Cardiac muscle cell (in vitro differentiated cells and primary cell): Measurements from ENCODE around the gene SIX2. TPM values are rescaled to one million over a fixed set of nuclear protein-coding genes. Genes with fewer than 3 reads are reported as not detected.

Experiments used
- DNase-seq, 2 donors: peaks; one replicate each; pipeline versions ENCODE4 v3.0.0 to v3.0.0-alpha.2; 2010 to 2017; ENCODE audit warnings: low read depth in 1 of 2, low spot score in 1 of 2
- H3K27ac ChIP-seq: fragments of 200-600 bp; sonication (generic); 2 replicates; pipeline ENCODE4 v1.5.1; 2016
- H3K27me3 ChIP-seq: fragments of 200-600 bp; sonication (generic); 2 replicates; pipeline ENCODE4 v1.6.0; 2016; ENCODE audit warnings: control low read depth
- H3K36me3 ChIP-seq: fragments of 200-600 bp; sonication (generic); 2 replicates; pipeline ENCODE4 v1.5.1; 2016; ENCODE audit warnings: control low read depth
- H3K4me1 ChIP-seq: fragments of 200-600 bp; sonication (generic); 2 replicates; pipeline ENCODE4 v1.8.1; 2017; ENCODE audit warnings: low read depth, mild to moderate bottlenecking, mixed run types
- H3K4me3 ChIP-seq: fragments of 200-600 bp; sonication (generic); 2 replicates; pipeline ENCODE4 v1.5.1; 2016; ENCODE audit warnings: mild to moderate bottlenecking
- H3K9me3 ChIP-seq: fragments of 200-600 bp; sonication (generic); 2 replicates; pipeline ENCODE4 v1.5.1; 2017; ENCODE audit warnings: low read depth, mild to moderate bottlenecking, control low read depth
- polyA plus RNA-seq: library from polyadenylated mRNA; unstranded; fragments of >200 nt; fragmentation: Nextera tagmentation; extraction: Ambion mirVana; gene quantifications from 2 replicates; pipeline ENCODE4 v1.2.1, GENCODE V29; 2016
- total RNA-seq: library from RNA; depleted of rRNA; stranded (reverse); fragments of >200 nt; gene quantifications from 2 replicates; pipeline ENCODE4 v1.2.3, GENCODE V29; 2016
- TF ChIP-seq, protein P1 (sequence below): IDR thresholded peaks from 2 replicates; pipeline ENCODE4 v1.5.1; 2012; ENCODE audit warnings: low read depth, mild to moderate bottlenecking, low read length

Gene SIX2
- total RNA-seq, result 0.63 and 0.89 TPM in 2 replicates
- 0.78 and 1.0 TPM in 2 replicates for polyA plus RNA-seq

DNA sequence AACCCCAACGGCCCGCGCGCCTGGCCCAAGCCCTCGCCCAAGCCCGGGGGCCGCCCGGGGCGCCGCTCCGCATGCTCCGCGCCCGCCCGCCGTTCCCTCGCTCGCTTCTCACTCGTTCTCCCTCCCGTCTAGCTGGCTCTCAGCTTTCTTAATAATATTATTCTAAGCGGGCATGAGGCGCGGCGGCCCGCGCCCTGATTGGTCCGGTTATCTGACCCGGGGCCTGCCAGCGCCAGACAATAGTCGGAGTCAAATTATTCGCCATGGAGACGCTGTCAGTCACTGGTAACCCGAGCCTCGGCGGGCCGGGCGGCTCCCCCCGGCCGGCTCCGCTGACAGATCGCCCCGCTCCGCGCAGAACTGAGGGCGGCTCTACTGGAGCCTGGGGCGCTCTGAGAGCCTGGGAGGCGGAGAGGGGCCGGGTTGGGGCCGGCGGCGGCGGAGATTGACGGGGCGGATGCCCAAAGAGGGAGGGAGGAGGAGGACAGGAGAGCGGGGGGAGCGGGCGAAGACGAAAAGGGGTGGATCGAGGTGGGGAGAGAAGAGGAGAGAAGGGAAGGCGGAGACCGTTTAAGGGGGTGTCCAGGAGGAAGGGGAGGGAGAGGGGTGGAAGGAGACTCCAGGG lies at the start of gene SIX2:
SIX2 (minus strand) TSS at position 150 of the 625 bp plus-strand sequence. CDS start 342 bp downstream, outside the sequence.
- TF ChIP-seq, protein P1, sequence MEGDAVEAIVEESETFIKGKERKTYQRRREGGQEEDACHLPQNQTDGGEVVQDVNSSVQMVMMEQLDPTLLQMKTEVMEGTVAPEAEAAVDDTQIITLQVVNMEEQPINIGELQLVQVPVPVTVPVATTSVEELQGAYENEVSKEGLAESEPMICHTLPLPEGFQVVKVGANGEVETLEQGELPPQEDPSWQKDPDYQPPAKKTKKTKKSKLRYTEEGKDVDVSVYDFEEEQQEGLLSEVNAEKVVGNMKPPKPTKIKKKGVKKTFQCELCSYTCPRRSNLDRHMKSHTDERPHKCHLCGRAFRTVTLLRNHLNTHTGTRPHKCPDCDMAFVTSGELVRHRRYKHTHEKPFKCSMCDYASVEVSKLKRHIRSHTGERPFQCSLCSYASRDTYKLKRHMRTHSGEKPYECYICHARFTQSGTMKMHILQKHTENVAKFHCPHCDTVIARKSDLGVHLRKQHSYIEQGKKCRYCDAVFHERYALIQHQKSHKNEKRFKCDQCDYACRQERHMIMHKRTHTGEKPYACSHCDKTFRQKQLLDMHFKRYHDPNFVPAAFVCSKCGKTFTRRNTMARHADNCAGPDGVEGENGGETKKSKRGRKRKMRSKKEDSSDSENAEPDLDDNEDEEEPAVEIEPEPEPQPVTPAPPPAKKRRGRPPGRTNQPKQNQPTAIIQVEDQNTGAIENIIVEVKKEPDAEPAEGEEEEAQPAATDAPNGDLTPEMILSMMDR, result no peak
- peaks cover 92% of the 10 kb centered on the region for H3K27me3 ChIP-seq
- no peak within 1 kb of the TSS for H3K27ac ChIP-seq
- no peaks in the 10 kb centered on the region for H3K36me3 ChIP-seq
- H3K9me3 ChIP-seq, result no peaks in the 10 kb centered on the region
- H3K4me1 ChIP-seq, result peaks cover 11% of the 10 kb centered on the region
- DNase-seq, result peak; percentile 99
- H3K4me3 ChIP-seq, result peak within 1 kb of the TSS; percentile 26

DNA sequence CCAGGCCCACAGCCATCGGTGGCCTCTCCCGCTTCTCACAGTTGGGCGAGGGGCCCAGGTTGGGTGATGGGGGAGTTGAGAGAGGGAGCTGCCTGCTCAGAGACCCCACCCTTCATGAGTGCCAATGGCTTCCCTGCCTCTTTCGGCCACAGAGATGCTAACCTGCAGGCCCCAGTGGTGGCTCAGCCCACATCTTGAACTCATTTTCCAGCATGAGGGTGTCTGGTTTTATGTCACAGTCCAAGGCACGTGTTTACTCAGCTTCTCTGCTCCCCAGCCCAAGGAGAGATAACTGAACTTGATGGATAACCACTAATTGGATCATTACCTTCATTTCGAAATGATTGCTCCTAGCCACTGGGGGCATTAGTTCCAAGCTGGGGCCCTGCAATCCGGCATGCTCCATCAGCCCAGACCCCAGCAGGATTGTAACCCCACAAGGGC lies 45.9 kb upstream of the SIX2 start:
- H3K27ac ChIP-seq, result no peak overlapping the region
- TF ChIP-seq, protein P1, result no peak
- no peaks in the 10 kb centered on the region for H3K27me3 ChIP-seq
- DNase-seq, result no peak
- H3K4me1 ChIP-seq, result no peaks in the 10 kb centered on the region
- no peak overlapping the region for H3K4me3 ChIP-seq
- H3K36me3 ChIP-seq, result no peaks in the 10 kb centered on the region
- no peaks in the 10 kb centered on the region for H3K9me3 ChIP-seq

DNA sequence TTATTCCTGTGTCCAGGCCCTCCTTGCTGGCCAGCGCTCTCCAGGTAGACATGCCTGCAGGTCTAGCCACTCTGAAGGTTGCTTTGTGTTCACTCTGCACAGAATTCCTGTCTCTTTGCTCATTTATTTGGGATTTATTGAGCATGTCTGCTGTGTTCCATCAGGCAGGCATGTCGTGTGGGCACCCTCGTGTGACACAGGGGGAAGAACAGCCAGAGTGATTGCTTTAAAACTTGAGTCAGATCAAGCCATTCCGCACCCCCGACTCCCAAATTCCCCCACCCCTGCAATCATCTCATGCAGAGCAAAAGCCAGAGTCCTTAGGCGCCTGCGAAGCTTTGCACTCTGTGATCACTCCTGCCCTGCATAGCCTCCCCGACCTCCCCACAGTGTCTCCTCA lies 44.7 kb upstream of the SIX2 start:
- Histone ChIP-seq H3K36me3 (no peaks in the 10 kb centered on the region), H3K27me3 (no peaks in the 10 kb centered on the region), H3K4me3 (no peak overlapping the region), H3K4me1 (no peaks in the 10 kb centered on the region), H3K27ac (no peak overlapping the region), H3K9me3 (no peaks in the 10 kb centered on the region)
- TF ChIP-seq, protein P1, result no peak
- DNase-seq, result no peak

DNA sequence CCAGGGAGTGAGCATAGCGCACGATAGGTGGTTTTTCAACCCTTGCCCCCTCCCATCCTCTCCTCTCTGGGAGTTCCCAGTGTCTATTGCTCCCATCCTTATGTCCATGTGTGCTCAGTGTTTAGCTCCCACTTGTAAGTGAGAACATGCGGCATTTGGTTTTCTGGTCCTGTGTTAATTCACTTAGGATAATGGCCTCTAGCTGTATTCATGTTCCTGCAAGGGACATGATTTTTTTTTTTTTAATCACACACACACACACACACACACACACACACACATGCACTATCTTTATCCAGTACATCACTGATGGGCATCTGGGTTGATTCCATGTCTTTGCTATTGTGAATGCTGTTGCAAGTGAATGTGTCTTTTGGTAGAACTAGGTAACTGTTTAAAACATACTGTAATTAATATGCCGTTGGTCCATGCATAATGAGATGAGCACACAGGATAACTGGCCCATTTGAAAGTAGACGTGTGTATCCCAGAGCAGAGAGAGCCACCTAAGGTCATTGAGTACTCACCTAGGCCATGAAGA lies 43.2 kb upstream of the SIX2 start:
- TF ChIP-seq, protein P1, result no peak

DNA sequence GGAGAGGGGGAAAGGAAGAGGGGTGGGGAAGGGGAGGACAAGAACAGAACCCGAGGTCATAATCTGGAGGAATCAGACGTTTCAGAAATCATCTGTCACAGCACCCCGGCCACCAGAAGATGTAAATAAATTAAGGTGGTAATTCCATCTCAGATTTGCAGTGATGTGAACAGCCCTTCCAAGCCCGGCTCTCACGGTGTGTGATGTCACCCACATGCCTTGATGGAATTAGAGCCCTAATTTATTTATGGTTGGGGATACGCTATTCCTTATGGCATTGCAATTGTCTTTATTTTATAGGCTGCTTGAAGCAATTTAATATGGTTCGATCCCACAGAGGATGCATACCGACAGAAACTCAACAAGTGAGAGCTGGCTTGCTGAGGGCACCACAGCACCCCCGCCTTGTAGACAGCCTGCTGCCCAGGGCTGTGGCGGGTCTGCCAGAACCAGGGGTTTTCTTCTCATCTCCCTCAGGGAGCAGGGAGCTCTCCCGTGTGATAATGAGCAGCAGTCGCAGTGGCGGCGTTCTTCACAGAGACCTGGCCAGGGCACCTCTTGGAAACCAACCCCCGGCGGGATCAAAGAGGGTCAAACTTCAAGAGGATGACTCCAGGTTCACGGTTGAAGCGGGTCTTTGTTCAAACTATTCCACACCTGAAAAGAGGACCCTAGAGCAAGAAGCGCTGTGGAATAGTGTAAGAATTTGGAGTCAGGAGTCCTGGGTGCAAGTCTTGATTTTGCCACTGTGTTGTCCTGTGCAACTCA lies 40.5 kb upstream of the SIX2 start:
- TF ChIP-seq, protein P1, result no peak
- Histone ChIP-seq H3K36me3 (no peaks in the 10 kb centered on the region), H3K4me1 (peaks cover 3% of the 10 kb centered on the region), H3K9me3 (no peaks in the 10 kb centered on the region), H3K4me3 (no peak overlapping the region), H3K27ac (no peak overlapping the region), H3K27me3 (no peaks in the 10 kb centered on the region)
- DNase-seq, result no peak

More for the DNA sequence above, 43.2 kb upstream of the SIX2 start:
- Histone ChIP-seq H3K4me1 (peaks cover 3% of the 10 kb centered on the region), H3K4me3 (no peak overlapping the region), H3K9me3 (no peaks in the 10 kb centered on the region), H3K27ac (no peak overlapping the region), H3K27me3 (no peaks in the 10 kb centered on the region), H3K36me3 (no peaks in the 10 kb centered on the region)
- DNase-seq, result no peak
